GM21360 (cell line): Measurements from ENCODE around the gene HCFC1R1.

Source experiments
- ATAC-seq: cut with Tn5 transposase; IDR thresholded peaks from one replicate; pipeline ENCODE4 v1.9.1; 2021; ENCODE audit warnings: mild to moderate bottlenecking, moderate library complexity; ENCODE audit not compliant: unreplicated experiment

HCFC1R1 gene

DNA sequence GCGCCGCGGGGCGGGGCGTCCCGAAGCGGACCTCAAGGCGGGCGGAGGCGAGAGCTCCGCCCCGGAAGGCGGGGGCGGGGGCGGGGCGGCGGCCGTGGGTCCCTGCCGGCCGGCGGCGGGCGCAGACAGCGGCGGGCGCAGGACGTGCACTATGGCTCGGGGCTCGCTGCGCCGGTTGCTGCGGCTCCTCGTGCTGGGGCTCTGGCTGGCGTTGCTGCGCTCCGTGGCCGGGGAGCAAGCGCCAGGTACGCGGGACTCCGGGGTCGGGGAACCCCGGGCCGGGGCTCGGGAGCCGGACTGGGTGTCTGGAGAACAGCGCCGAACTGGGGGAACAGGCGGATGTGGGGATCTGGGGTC, 3.5 kb downstream of the HCFC1R1 start, which contains the start of gene TNFRSF12A:
Gene TNFRSF12A, plus strand, starts transcription at position 122 of the 357 bp plus-strand sequence. Its CDS starts 30 bp downstream, at position 152.
- no peak for ATAC-seq

DNA sequence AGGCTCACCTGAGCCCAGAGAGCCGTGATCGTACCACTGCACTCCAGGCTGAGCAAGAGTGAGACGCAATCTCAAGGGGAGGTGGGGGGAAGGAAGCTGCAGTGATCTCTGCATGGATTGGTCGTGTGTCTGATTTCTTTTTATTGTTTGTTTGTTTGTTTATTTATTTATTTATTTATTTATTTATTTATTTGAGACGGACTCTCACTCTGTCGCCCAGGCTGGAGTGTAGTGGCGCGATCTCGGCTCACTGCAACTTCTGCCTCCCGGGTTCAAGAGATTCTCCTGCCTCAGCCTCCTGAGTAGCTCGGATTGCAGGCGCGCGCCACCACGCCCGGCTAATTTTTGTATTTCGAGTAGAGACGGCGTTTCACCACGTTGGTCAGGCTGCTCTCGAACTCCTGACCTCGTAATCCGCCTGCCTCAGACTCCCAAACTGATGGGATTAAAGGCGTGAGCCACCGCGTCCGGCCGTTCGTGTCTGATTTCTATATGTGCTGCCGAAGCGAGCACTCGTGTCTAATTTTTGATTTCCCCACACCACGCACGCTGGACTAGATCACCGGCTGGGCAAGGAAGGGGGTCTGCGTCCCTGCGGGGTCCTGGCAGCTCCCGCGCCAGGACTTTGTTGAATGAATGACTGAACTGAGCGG, 4.0 kb downstream of the HCFC1R1 start:
- no peak for ATAC-seq

DNA sequence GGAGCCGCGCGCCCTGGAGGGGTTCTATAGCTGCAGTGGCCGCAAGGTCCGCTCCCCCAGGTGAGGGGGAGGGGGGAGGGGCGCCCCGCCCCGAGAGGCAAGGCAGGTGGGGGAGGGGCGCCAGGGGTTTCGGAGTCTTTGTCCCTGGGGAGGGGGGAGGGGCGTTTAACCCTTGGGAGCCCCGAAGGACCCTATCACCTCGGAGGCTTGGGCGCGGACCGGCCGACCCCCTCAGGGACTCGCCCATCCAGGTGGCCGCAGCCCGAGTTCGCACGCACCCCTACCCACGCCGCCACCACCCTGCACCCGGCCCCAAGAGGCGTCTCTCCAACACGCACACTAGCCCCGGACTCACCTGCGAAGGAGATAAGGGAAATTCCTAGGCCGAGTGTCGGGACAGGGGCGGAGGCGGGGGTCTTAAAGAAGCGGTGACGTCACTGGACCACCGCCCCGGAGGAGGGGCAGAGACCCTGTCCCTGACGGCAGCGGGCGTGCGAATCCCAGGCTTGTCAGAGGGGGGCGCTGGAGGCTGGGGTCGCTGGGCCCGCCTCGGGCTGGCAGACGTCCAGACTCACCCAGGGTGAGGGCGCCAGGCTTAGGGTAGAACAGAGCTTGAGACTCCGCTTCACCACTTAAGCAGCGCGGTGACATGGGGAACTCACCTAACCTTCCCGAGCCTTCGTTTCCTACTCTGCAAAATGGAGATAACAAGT, 5.8 kb downstream of the HCFC1R1 start, which contains the start of gene CLDN6:
Gene CLDN6, minus strand, starts transcription at position 390 of the 713 bp plus-strand sequence. CDS start 2,162 bp downstream, outside the sequence.
- no peak for ATAC-seq

DNA sequence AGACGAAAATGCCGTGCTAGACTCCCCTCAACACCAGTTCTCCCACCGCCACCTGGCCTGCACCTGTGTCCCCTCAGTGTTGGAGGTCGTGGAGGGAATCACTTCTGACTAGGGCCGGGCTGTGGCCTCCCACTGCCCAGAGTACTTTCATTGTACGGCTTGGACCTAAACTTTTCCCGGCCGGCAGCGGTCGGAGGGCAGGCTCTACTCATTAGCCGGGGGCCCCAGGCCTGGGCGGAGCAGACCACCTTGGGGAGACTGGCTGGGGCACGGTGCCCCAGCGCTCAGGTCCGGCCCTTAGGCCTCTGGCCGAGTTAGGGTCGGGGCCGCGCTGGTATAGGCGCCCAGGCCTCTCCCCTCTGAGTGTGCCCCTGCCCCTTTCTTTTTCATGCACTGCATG, 6.4 kb downstream of the HCFC1R1 start:
- no peak for ATAC-seq

DNA sequence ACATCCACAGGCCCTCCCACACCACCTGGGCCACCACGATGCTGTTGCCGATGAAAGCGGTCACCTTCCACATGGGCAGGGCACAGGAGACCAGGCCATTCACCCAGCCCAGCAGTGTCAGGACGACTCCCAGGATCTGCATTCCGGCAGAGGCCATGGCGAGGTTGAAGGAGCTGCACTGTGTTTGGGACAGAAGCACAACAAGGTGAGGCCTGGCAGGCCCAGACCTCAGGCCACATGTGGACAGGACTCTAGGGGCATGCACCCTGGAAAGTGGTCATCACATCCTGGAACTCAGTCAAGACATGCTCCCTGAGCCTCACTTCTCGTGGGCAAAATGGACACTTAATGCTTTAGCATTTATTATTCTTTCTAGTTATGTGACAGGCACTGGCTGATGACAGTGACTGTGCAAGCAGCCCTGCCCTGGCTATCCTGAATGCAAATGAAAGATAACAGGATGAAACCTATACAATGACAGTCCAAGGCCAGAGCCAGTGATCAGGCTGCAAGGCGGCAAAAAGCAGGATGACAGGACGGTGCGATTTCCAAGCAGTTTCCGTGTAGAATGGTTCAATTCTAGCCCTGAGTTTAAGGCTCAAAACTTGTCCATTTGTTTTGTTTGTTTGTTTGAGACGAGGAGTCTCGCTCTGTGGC, 7.7 kb downstream of the HCFC1R1 start:
- no peak for ATAC-seq

DNA sequence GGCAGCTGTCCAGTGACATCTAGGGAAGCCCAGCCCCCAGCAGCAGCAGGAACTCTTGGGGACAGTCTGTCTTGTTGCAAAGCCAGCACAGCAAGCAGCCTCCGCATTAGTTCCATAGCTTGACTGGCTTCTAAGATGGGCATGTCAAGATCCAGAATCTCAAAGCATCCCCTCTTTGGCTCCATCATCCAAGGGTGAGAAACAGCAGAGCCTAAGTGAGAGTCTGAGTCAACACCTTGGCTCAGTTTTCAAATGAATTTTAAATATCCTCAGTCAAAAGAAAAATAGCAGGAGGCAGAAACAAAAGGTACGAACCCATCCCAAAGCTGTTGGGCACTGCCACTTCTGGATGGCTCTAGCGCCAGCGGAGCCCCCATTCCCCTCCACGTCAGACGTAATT, 8.8 kb downstream of the HCFC1R1 start:
- no peak for ATAC-seq

DNA sequence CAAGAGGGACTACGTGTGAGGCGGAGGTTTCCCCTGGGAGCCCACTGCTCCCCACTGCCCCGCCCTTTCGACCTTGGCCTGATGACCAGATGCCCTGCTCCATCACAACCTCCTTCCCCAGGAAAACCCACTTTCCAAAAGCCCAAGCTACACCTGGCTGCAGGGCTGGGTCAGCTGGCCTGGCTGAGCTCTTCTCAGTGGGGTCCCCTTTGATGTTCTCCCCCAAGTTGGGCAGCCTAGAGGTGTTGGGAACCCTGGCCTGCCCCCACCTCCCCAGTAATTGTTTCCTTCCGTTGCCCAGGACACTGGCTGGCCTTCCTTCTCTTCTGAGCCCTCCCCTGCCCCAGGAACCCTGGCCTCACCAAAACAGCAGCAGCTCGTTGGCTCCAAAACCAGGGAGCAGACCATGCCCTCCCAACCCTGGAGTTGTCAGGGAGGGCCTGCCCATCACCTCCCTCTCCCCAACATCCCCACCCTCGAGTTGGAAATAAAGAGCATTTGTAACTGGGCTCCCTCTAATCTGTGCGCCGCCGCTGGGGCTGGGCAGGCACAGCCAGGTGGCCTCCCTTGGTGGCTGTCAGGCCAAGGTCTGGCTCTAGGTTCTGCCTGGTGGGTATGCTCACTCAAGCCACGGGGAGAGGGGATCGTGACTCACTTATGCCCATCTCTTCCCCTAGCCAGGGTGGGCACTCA, 9.6 kb downstream of the HCFC1R1 start:
- ATAC-seq = no peak

DNA sequence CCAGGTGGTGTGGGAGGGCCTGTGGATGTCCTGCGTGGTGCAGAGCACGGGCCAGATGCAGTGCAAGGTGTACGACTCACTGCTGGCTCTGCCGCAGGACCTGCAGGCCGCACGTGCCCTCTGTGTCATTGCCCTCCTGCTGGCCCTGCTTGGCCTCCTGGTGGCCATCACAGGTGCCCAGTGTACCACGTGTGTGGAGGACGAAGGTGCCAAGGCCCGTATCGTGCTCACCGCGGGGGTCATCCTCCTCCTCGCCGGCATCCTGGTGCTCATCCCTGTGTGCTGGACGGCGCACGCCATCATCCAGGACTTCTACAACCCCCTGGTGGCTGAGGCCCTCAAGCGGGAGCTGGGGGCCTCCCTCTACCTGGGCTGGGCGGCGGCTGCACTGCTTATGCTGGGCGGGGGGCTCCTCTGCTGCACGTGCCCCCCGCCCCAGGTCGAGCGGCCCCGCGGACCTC, 10.2 kb downstream of the HCFC1R1 start:
- no peak for ATAC-seq

DNA sequence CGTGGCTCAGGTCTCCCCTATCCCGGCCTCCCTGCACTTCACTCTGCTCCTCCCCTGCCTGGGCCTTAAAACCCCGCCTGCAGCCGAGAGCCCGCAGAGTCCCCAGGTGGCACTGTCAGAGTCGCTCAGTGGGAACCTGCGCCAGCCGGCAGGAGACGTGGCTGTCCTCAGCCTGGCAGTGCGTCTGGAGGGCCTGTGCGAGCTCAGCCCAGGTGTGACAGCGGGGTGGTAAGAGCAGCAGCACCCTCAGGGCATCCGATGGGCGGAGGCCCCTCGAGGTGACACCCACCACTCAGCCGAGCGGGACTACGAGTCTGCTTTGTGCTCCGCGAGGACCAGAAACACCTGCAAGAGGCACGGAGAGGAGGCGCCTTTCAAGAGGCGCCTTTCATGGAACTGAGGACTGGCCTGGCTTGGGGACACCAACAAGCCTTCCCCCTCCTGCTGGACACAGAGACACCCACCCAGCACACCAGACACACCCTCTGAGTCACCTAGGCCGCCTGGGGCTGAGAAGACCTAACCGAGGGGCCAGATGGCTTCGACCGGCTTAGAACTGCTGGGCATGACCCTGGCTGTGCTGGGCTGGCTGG, 10.8 kb downstream of the HCFC1R1 start, which contains the start of gene CLDN9:
Gene CLDN9, plus strand, starts transcription at position 96 of the 593 bp plus-strand sequence. Its CDS starts 440 bp downstream, at position 536.
- ATAC-seq = no peak

DNA sequence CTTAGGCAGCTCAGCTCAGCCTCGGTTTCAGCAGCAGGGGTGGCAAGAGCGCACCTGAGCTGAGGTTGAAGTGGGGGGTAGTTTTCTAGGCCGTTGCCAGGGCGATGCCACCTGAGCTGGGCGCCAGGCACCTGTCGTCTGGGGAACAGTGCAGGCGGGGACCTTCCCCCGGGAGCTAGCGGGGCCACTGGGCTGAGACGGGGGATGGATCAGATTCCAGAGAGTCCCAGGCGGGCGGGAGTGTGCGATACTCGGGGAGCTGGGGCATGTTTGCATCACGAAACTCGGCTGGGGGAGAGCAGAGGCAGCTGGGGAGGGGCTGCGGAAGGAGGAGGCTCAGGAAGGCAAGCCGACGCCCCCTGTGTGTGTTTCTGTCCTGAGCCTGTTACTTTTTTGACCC, 11.5 kb downstream of the HCFC1R1 start:
- ATAC-seq = no peak

DNA sequence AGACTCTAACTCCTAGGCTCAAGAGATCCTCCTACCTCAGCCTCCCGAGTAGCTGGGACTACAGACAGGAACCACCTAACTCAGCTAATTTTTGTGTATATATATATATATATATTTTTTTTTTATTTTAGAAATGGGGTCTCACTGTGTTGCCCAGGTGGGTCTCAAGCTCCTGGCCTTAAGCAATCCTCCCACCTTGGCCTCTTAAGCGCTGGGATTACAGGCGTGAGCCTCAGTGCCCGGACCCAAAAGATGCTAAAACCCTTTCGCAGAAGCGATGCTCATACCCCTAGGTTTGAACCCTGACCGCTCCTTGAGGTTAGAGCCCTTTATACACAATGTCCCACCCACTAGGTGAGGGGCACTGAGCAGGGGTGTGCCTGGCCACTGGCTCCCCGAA, 13.2 kb downstream of the HCFC1R1 start:
- no peak for ATAC-seq

DNA sequence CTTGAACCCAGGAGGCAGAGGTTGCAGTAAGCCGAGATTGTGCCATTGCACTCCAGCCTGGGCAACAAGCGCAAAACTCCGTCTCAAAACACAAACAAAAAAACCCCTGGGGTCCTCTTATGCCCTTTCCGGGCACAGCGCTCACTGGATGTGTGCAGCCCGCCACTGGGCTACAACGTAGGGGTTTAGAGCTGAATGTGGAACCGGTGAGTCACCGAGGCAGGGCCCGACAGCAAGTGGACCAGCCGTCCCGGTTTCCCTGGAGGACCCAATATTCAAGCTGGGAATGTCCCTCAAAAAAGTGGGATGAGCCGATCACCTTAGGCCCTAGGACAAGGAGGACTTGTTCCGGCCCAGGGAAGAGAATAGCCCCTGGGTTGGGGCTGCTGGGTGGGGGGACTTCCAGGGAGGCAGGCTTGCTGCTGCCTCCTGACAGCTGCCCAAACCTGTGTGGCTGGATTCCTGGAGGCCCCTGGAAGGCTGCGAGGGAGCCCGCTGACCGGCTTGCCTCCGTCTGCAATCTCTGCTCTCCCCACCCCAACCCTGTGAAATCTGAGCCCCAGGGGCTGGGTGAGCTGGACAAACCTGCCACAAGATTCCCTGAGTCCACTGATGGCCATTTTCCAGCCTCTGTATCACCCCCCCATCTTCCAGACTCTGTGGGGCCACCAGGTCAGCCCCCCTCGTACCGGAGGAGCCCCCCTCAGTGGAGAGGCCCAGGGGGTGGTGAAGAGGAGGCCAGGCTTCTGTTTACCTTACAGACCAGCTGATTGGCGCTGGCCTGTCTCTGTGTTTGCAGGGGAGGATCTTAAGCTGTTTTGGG, 14.0 kb downstream of the HCFC1R1 start:
- no peak for ATAC-seq

DNA sequence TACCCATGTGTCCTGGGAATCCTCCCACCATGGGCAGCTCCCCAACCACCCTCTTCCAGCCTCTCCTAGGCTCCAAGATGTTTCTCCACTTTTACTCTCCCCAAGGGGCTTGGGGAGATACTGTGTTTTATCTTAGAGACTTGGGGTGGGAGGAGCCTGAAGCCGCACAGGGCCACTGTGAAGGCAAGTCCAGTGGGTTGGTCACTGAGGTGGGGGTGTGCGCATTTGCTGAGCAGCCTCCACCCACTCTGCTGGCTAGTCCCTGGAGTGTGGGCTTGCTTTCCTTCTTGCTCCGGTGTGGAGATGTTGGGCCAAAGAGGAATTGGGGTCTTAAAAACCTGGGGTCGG, 15.1 kb downstream of the HCFC1R1 start:
- ATAC-seq = no peak

DNA sequence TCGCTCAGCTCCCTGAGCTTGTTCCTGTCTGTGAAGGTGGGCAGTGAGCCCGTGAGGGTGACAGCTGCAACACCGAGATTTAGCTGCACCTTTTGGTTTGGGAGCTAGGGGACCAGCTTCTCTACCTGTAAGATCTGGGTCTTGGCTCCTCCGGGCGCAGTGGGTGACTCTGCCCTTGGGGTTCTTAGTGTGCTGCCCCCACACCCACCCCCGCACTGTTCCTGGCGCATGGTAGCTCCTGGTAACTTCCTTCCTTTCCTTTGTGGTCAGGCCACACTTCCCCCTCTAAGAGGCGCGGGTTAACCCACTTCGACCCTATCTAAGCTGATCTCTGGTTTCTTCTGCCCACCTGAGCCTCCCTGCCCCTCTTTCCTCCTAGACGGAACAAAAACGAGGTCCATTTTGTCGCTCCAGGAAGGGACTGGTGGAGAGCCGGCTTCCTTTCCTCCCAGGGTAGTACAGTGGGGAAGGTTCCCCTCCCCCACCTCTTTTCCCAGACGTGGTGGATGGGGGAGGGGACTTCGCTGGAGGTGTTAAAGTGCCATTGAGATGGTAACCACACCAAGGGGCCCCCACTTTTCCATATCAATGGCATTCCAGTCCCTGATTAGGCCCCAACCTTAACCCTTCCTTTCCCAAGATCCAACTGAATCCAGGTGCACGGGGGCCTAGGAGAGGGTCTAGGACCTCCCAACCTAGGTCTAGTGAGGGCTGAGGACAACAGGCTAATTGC, 15.6 kb downstream of the HCFC1R1 start:
- no peak for ATAC-seq

DNA sequence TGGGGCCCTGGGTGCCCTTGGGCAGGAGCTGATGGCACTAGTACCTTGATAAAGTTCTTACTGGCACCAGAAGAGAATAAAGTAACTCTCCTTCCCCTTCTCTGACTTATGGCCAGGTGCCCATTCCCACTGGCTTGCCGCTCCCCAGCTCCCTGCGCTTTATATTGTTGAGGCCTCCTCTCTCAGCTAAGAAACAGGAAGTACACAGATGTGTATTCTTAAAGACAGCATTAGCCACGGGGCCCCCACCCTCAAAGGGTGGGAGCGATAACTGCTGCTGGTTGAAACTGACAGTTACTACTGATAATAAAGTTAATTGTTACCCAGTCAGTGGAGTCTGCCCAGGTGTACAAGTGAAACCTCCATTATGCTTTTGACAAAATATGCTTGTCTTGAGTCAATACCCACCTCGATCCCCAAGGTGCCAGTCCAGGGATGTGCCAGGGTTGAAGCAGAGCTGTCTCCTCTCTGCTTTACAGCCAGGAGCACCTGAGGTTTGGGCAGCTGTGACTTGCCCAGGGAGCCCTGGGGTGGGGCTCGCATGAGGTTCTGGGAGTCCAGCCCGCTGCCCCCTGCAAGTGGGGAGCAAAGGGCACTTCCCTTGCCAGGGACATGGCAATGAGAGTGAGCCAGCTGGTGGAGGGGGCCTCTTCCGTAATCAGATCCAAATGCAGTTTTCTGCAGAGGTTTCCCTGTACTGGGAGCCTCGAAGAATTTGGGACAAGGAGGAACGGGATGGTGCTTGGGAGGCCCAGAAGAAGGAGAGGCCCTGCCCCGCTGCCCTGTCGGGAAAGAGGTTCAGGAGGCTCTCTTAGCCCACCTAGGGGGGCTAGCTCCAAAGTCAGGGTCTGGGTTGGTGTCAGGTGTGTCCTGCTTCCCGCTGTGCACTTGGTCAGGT, 16.4 kb downstream of the HCFC1R1 start:
- ATAC-seq = no peak

DNA sequence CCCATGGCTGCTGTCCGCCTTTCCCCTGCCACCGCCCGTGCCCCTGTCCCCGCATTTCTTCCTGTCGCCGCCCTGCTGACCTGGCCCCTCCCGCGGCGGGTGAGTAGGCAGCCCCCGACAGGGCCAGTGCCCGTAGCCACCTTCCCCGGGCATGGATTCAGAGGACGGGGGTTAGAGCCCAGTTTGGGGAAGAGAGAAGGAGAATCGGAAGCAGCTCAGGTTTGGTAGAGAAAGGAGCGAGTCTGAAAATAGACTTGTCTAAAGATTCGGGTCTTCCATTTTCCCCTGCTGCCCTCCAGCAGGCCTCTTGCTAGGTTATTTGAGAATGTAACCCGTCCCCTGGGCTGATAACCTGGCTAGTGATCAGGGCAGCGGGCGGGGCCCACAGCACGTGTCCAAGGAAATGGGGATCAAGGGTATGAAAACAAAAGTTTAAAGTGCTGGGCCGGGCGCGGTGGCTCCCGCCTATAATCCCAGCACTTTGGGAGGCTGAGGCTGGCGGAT, 18.9 kb downstream of the HCFC1R1 start:
- no peak for ATAC-seq

DNA sequence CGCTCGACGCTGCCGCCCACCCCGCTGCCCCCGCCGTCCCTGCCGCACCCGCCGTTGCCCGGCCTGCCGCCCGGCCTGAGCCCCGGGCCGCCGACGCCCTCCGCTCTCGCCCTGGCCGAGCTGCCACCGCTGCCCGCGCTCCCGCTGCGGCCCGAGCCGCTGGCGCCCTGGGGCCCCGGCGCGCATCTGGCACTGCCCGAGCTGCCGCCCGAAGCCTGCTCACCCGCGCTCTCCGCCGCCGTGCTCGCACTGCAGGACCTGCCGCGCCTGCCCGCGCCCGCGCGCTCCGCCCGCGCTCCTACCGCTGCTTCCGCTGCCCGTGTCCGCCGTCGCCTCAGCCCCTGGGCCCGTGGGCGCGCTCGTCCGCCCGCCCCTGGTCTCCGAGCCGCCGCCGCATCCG, 19.4 kb downstream of the HCFC1R1 start:
- ATAC-seq = peak; percentile 8
